H9 (cell line): Measurements from ENCODE around the gene CELA3B. TPM values are rescaled to one million over a fixed set of nuclear protein-coding genes. Genes with fewer than 3 reads are reported as not detected.
A peak's percentile ranks its signal among the peaks of the same experiment; 100 is the strongest.

Experiments used
- DNase-seq: peaks from one replicate; pipeline ENCODE4 v3.0.0-alpha.2; 2017
- H2AFZ ChIP-seq: one replicate; pipeline ENCODE4 v1.6.1; 2013; ENCODE audit warnings: mild to moderate bottlenecking, low read length, control low read depth, moderate library complexity
- H2AK5ac ChIP-seq: 2 replicates; pipeline ENCODE4 v1.6.1; 2013; ENCODE audit warnings: low read length, control low read depth, mixed read lengths; ENCODE audit not compliant: insufficient read length
- H2BK120ac ChIP-seq: one replicate; pipeline ENCODE4 v1.6.1; 2013; ENCODE audit warnings: low read depth, mild to moderate bottlenecking, low read length, control low read depth, inconsistent platforms; ENCODE audit not compliant: poor library complexity, severe bottlenecking
- H2BK12ac ChIP-seq: 2 replicates; pipeline ENCODE4 v1.6.1; 2013; ENCODE audit warnings: low read length, control low read depth, mixed read lengths, low read depth; ENCODE audit not compliant: insufficient read length
- H2BK15ac ChIP-seq: 2 replicates; pipeline ENCODE4 v1.6.1; 2013; ENCODE audit warnings: low read depth, low read length, control low read depth
- H2BK20ac ChIP-seq: one replicate; pipeline ENCODE4 v1.6.1; 2013; ENCODE audit warnings: low read depth, mild to moderate bottlenecking, low read length, control low read depth, inconsistent platforms; ENCODE audit not compliant: poor library complexity, severe bottlenecking
- H2BK5ac ChIP-seq: 2 replicates; pipeline ENCODE4 v1.6.1; 2013; ENCODE audit warnings: low read length, control low read depth, mixed read lengths; ENCODE audit not compliant: insufficient read length
- H3K14ac ChIP-seq: 2 replicates; pipeline ENCODE4 v1.6.1; 2013; ENCODE audit warnings: low read length, control low read depth; ENCODE audit not compliant: insufficient read depth
- H3K18ac ChIP-seq: 2 replicates; pipeline ENCODE4 v1.6.1; 2013; ENCODE audit warnings: low read depth, mild to moderate bottlenecking, mixed read lengths, low read length, control low read depth; ENCODE audit not compliant: insufficient read length
- H3K23ac ChIP-seq: 2 replicates; pipeline ENCODE4 v1.6.1; 2013; ENCODE audit warnings: low read length, control low read depth, mixed read lengths, low read depth; ENCODE audit not compliant: insufficient read length
- H3K23me2 ChIP-seq: 2 replicates; pipeline ENCODE4 v1.6.1; 2013; ENCODE audit warnings: low read depth, mild to moderate bottlenecking, mixed read lengths, low read length, control low read depth; ENCODE audit not compliant: insufficient read length, poor library complexity, severe bottlenecking
- H3K27ac ChIP-seq: 2 replicates; pipeline ENCODE4 v1.5.1; 2013; ENCODE audit warnings: low read length, control low read depth, mixed read lengths, low read depth; ENCODE audit not compliant: insufficient read length
- H3K27me3 ChIP-seq: 2 replicates; pipeline ENCODE4 v1.6.1; 2013; ENCODE audit warnings: low read length, control low read depth, inconsistent platforms; ENCODE audit not compliant: insufficient read depth
- H3K4ac ChIP-seq: 2 replicates; pipeline ENCODE4 v1.6.1; 2013; ENCODE audit warnings: low read depth, mild to moderate bottlenecking, control low read depth, inconsistent platforms, low read length, moderate library complexity
- H3K4me1 ChIP-seq: 2 replicates; pipeline ENCODE4 v1.6.1; 2013; ENCODE audit warnings: low read length, control low read depth, inconsistent platforms; ENCODE audit not compliant: insufficient read depth
- H3K4me2 ChIP-seq: 2 replicates; pipeline ENCODE4 v1.6.1; 2013; ENCODE audit warnings: low read length, control low read depth, mixed read lengths; ENCODE audit not compliant: insufficient read length, insufficient read depth
- H3K56ac ChIP-seq: 2 replicates; pipeline ENCODE4 v1.6.1; 2013; ENCODE audit warnings: low read depth, mild to moderate bottlenecking, mixed read lengths, low read length, control low read depth; ENCODE audit not compliant: insufficient read length
- H3K79me1 ChIP-seq: 2 replicates; pipeline ENCODE4 v1.6.1; 2013; ENCODE audit warnings: low read depth, mild to moderate bottlenecking, moderate library complexity, low read length, control low read depth, inconsistent platforms; ENCODE audit not compliant: insufficient read depth, poor library complexity, severe bottlenecking
- H3K79me2 ChIP-seq: 2 replicates; pipeline ENCODE4 v1.6.1; 2013; ENCODE audit warnings: low read length, control low read depth, inconsistent platforms; ENCODE audit not compliant: insufficient read depth
- H3K9ac ChIP-seq: 2 replicates; pipeline ENCODE4 v1.6.1; 2013; ENCODE audit warnings: low read length, control low read depth, mixed read lengths; ENCODE audit not compliant: insufficient read length; ENCODE audit errors: extremely low read depth
- H3K9me3 ChIP-seq: one replicate; pipeline ENCODE4 v1.6.1; 2013; ENCODE audit warnings: low read depth, low read length, inconsistent platforms; ENCODE audit not compliant: control insufficient read depth
- H3T11ph ChIP-seq: one replicate; pipeline ENCODE4 v1.6.1; 2013; ENCODE audit warnings: mild to moderate bottlenecking, low read length, control low read depth, inconsistent platforms
- H4K20me1 ChIP-seq: one replicate; pipeline ENCODE4 v1.6.1; 2013; ENCODE audit not compliant: control insufficient read depth, insufficient read length, insufficient read depth
- H4K5ac ChIP-seq: 2 replicates; pipeline ENCODE4 v1.6.1; 2013; ENCODE audit warnings: low read depth, mild to moderate bottlenecking, mixed read lengths, low read length, control low read depth; ENCODE audit not compliant: insufficient read length
- H4K8ac ChIP-seq: replicated peaks from 2 replicates; pipeline ENCODE4 v1.6.1; 2013; ENCODE audit warnings: low read length, control low read depth, mixed read lengths, low read depth; ENCODE audit not compliant: insufficient read length
- H4K91ac ChIP-seq: 2 replicates; pipeline ENCODE4 v1.6.1; 2013; ENCODE audit warnings: low read depth, mild to moderate bottlenecking, moderate library complexity, mixed read lengths, low read length, control low read depth; ENCODE audit not compliant: insufficient read length
- H3K27ac Mint-ChIP-seq, 3 experiments: 2 replicates in 2 of 3; 3 replicates in 1 of 3; pipeline ENCODE4 v1.8.0; 2020 to 2021; ENCODE audit warnings: mixed read lengths in 3 of 3, mild to moderate bottlenecking in 1 of 3, moderate library complexity in 1 of 3
- H3K27me3 Mint-ChIP-seq: 2 replicates; pipeline ENCODE4 v1.8.0; 2021; ENCODE audit warnings: low read depth, mild to moderate bottlenecking, moderate library complexity, mixed read lengths
- H3K36me3 Mint-ChIP-seq, 3 experiments: 2 replicates in 2 of 3; 3 replicates in 1 of 3; pipeline ENCODE4 v1.8.0; 2020 to 2021; ENCODE audit warnings: low read depth in 3 of 3, mixed read lengths in 3 of 3; ENCODE audit not compliant: insufficient read depth in 1 of 3
- H3K4me1 Mint-ChIP-seq, 2 experiments: 2 replicates each; pipeline ENCODE4 v1.8.0; 2020; ENCODE audit warnings: mixed read lengths in 2 of 2
- H3K4me3 Mint-ChIP-seq, 2 experiments: 2 replicates in 1 of 2; 3 replicates in 1 of 2; pipeline ENCODE4 v1.8.0; 2020 to 2021; ENCODE audit warnings: mild to moderate bottlenecking in 2 of 2, mixed read lengths in 2 of 2, moderate library complexity in 1 of 2
- H3K9me3 Mint-ChIP-seq, 2 experiments: 2 replicates in 1 of 2; 3 replicates in 1 of 2; pipeline ENCODE4 v1.8.0; 2020; ENCODE audit warnings: mild to moderate bottlenecking in 2 of 2, mixed read lengths in 2 of 2, moderate library complexity in 1 of 2
- WGBS: extraction: QIAGEN DNeasy Blood & Tissue Kit; methylation state at CpG from one replicate; pipeline ENCODE4 v1.1.7; 2013; ENCODE audit warnings: missing lambda C conversion rate, low lambda C conversion rate, mixed read lengths; ENCODE audit not compliant: insufficient read length; ENCODE audit errors: extremely low coverage; 5-methylcytosine and 5-hydroxymethylcytosine counted together
- total RNA-seq: library from RNA; stranded (reverse); gene quantifications from 2 replicates; pipeline ENCODE4 v1.2.1, GENCODE V29; 2021
- TF ChIP-seq, protein P1 (sequence below): fragments of 200-600 bp; sonication (generic); conservative IDR thresholded peaks from 3 replicates; pipeline ENCODE4 v1.8.0; 2021; ENCODE audit warnings: antibody characterized with exemption, mild to moderate bottlenecking

Gene CELA3B
- total RNA-seq, 1 experiment from 2014 or later: not detected

DNA sequence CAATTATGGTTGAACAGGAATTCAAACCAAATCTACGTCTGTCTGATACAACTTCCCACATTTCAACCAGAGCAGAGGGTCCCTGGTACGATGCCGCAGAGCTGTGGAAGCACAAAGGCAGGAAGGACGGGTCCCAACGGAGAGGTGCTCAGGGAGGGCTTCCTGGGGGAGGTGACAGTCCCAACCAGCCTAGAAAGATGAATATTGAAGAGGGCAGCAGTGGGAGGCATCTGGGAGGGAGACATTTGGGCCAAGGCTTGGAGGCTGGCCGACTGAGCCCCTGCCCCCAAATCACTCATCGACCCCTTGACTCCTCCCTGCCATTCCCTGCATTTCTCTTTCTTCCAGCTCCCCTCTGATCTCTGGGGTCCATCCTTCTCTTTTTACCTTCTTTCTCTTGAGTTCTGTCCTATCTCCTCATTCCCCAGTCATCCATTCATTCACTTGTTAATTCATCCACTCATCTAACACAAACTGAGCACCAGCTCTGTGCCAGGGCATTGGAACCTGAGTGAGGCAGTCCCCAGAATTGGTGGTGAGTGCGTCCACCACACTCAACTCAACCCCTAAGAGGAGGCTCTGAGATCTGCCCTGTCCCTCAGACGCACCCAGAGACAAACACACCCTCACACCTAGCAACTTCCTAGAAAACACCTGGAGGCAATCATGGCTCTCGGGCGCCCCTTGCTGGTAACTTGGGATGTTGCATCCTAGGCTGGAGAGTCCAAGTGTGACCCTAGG is 13.2 kb upstream of the CELA3B start:
- no peaks in the 10 kb centered on the region for H3K9me3 ChIP-seq
- no peak overlapping the region for H2BK120ac ChIP-seq
- peak overlapping the region; percentile 28 for H3K4me2 ChIP-seq
- H3K4me1 ChIP-seq: no peaks in the 10 kb centered on the region; the same call in 1 of the 2 replicates
- no peaks in the 10 kb centered on the region for H3K79me1 ChIP-seq
- no peak overlapping the region for H2BK15ac ChIP-seq
- Mint-ChIP-seq H3K36me3 (no peaks in the 10 kb centered on the region), H3K27ac (peak overlapping the region; percentile 6 to 48 (median 16); a peak in 5 of 7 replicates), H3K4me1 (peaks cover 7 to 11% of the 10 kb centered on the region in 2 experiments), H3K27me3 (no peaks in the 10 kb centered on the region; the same call in 1 of the 2 replicates), H3K9me3 (no peaks in the 10 kb centered on the region; a peak in 1 of 5 replicates), H3K4me3 (peak overlapping the region in 1 of 2 experiments; percentile 11; a peak in 3 of 5 replicates)
- H4K91ac ChIP-seq: no peak overlapping the region
- H3K23me2 ChIP-seq: no peaks in the 10 kb centered on the region
- H3K18ac ChIP-seq: no peak overlapping the region
- H4K8ac ChIP-seq: no peak overlapping the region
- no peak overlapping the region for H2BK20ac ChIP-seq
- H3T11ph ChIP-seq: no peak overlapping the region
- H3K14ac ChIP-seq: no peak overlapping the region
- no peak overlapping the region for H2BK5ac ChIP-seq
- H4K5ac ChIP-seq: no peak overlapping the region
- WGBS: no CpG with 5 or more reads among the region's 11 CpGs
- H3K9ac ChIP-seq: no peak overlapping the region
- H3K23ac ChIP-seq: no peak overlapping the region
- H3K56ac ChIP-seq: no peak overlapping the region
- H3K27ac ChIP-seq: no peak overlapping the region
- TF ChIP-seq, protein P1, sequence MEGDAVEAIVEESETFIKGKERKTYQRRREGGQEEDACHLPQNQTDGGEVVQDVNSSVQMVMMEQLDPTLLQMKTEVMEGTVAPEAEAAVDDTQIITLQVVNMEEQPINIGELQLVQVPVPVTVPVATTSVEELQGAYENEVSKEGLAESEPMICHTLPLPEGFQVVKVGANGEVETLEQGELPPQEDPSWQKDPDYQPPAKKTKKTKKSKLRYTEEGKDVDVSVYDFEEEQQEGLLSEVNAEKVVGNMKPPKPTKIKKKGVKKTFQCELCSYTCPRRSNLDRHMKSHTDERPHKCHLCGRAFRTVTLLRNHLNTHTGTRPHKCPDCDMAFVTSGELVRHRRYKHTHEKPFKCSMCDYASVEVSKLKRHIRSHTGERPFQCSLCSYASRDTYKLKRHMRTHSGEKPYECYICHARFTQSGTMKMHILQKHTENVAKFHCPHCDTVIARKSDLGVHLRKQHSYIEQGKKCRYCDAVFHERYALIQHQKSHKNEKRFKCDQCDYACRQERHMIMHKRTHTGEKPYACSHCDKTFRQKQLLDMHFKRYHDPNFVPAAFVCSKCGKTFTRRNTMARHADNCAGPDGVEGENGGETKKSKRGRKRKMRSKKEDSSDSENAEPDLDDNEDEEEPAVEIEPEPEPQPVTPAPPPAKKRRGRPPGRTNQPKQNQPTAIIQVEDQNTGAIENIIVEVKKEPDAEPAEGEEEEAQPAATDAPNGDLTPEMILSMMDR: peak; percentile 94
- H2BK12ac ChIP-seq: no peak overlapping the region
- no peaks in the 10 kb centered on the region for H3K27me3 ChIP-seq
- no peak overlapping the region for H2AK5ac ChIP-seq
- no peaks in the 10 kb centered on the region for H3K79me2 ChIP-seq
- H4K20me1 ChIP-seq: no peaks in the 10 kb centered on the region
- H3K4ac ChIP-seq: no peak overlapping the region
- peak overlapping the region; percentile 18 for H2AFZ ChIP-seq
- DNase-seq: peak; percentile 89
